Coronary artery (tissue), 2 donors: ENCODE data around the gene SDF4.

Source experiments
- DNase-seq: peaks from one replicate; pipeline ENCODE4 v3.0.0-alpha.2; 2017; ENCODE audit warnings: low spot score
- H3K27ac ChIP-seq, 2 donors: fragments of 200-600 bp; sonication (generic); one replicate each; pipeline ENCODE4 v1.5.1; 2016 to 2019
- H3K4me3 ChIP-seq: fragments of 200-600 bp; sonication (generic); 2 replicates; pipeline ENCODE4 v1.5.1; 2016; ENCODE audit warnings: mild to moderate bottlenecking, moderate library complexity
- TF ChIP-seq, protein P1 (sequence below): fragments of 200-600 bp; sonication (generic); IDR thresholded peaks from one replicate; pipeline ENCODE4 v1.5.1; 2019; ENCODE audit warnings: antibody characterized with exemption

The SDF4 gene

GRCh38 chr1:1169429-1170214, 62.2 kb downstream of the SDF4 start:
- no peak for DNase-seq
- Histone ChIP-seq H3K4me3 (no peak overlapping the region), H3K27ac (no peak overlapping the region)
- TF ChIP-seq, protein P1, sequence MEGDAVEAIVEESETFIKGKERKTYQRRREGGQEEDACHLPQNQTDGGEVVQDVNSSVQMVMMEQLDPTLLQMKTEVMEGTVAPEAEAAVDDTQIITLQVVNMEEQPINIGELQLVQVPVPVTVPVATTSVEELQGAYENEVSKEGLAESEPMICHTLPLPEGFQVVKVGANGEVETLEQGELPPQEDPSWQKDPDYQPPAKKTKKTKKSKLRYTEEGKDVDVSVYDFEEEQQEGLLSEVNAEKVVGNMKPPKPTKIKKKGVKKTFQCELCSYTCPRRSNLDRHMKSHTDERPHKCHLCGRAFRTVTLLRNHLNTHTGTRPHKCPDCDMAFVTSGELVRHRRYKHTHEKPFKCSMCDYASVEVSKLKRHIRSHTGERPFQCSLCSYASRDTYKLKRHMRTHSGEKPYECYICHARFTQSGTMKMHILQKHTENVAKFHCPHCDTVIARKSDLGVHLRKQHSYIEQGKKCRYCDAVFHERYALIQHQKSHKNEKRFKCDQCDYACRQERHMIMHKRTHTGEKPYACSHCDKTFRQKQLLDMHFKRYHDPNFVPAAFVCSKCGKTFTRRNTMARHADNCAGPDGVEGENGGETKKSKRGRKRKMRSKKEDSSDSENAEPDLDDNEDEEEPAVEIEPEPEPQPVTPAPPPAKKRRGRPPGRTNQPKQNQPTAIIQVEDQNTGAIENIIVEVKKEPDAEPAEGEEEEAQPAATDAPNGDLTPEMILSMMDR: no peak

- no peak overlapping the region for H3K27ac ChIP-seq
- TF ChIP-seq, protein P1: no peak
- DNase-seq: no peak
- no peak overlapping the region for H3K4me3 ChIP-seq
Observed at GRCh38 chr1:1168451-1169411, 63.1 kb downstream of the SDF4 start.

DNA sequence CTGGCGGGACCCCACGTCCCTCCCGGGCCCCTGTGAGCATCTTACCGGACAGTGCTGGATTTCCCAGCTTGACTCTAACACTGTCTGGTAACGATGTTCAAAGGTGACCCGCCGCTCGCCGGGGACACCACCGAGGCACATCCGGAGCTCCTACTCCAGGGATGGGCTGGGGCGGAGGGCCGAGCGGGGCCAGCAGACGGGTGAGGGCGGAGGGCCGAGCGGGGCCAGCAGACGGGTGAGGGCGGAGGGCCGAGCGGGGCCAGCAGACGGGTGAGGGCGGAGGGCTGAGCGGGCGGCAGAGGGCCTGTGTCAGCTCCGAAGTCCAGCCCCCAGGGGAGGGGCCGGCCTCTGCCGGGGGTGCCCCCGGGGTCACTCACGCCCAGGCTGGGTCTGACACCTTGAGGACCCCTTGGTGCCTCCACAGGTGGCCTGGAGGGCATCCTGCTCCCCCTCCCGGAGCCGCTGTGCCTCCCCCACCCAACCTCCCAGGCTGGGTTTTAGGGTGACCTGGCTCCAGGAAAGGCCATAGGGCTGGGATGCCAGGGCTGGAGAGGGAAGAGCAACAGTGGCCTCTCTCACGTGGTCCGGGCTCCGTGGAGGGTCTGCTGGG, 63.9 kb downstream of the SDF4 start:
- DNase-seq: no peak
- no peak overlapping the region for H3K4me3 ChIP-seq
- no peak overlapping the region for H3K27ac ChIP-seq
- TF ChIP-seq, protein P1: no peak

GRCh38 chr1:1167398-1167821, 64.4 kb downstream of the SDF4 start:
- Histone ChIP-seq H3K4me3 (no peak overlapping the region), H3K27ac (no peak overlapping the region)
- TF ChIP-seq, protein P1: no peak
- DNase-seq: no peak
